RCC 7860 (cell line): ENCODE data around the gene ZNF416.

Experiments
- DNase-seq: peaks from one replicate; pipeline ENCODE4 v3.0.0-alpha.2; 2015; ENCODE audit warnings: low spot score
- FAIRE-seq: peaks from 2 replicates; lab custom pipeline; 2012; peaks lifted over from hg19 to GRCh38; lab: Jason Lieb, UNC

ZNF416 gene

GRCh38 chr19:57559404-57560025 is 19.2 kb downstream of the ZNF416 start, which contains the start of gene ZNF550:
TSS of gene ZNF550 (minus strand) at chr19:57559863. CDS start at chr19:57559682, 181 bp downstream.
- DNase-seq (peak; percentile 59), FAIRE-seq (peak; percentile 2)

GRCh38 chr19:57559008-57559403 is 19.7 kb downstream of the ZNF416 start:
- FAIRE-seq (no peak), DNase-seq (peak; percentile 6)

GRCh38 chr19:57558525-57558924 is 20.2 kb downstream of the ZNF416 start:
- no peak for FAIRE-seq
- no peak for DNase-seq

GRCh38 chr19:57557659-57558058 is 21.1 kb downstream of the ZNF416 start:
- FAIRE-seq: no peak
- DNase-seq: no peak

GRCh38 chr19:57552432-57552831 is 26.3 kb downstream of the ZNF416 start:
- DNase-seq: no peak
- FAIRE-seq: no peak

- no peak for FAIRE-seq
These were observed 32.2 kb downstream of the ZNF416 start for GRCh38 chr19:57546513-57546912.

GRCh38 chr19:57537953-57538547 is 40.7 kb downstream of the ZNF416 start:
- DNase-seq (no peak), FAIRE-seq (no peak)

More at GRCh38 chr19:57546513-57546912, 32.2 kb downstream of the ZNF416 start:
- no peak for DNase-seq

- FAIRE-seq: peak; percentile 63
- DNase-seq: peak; percentile 74
These were observed 51.4 kb downstream of the ZNF416 start, which contains the start of gene ZNF549 for GRCh38 chr19:57527136-57527881. TSS of gene ZNF549 (plus strand) at chr19:57527356. CDS start at chr19:57527574, 218 bp downstream.
